Psoas muscle (tissue), 8 donors: Measurements from ENCODE around the gene TSPYL2. TPM values are rescaled to one million over a fixed set of nuclear protein-coding genes. Genes with fewer than 3 reads are reported as not detected.
A peak's percentile ranks its signal among the peaks of the same experiment; 100 is the strongest.

Experiments
- ATAC-seq, 4 donors: fragments of 200-7000 bp; cut with Tn5 transposase; one replicate each; pipeline ENCODE4 v1.9.1; 2020; ENCODE audit warnings: moderate library complexity in 3 of 4, mild to moderate bottlenecking in 2 of 4
- DNase-seq, 2 donors: peaks; one replicate each; pipeline ENCODE4 v3.0.0-alpha.2; 2020
- H3K27ac ChIP-seq: fragments of 200-600 bp; one replicate; pipeline ENCODE4 v1.8.0; 2022
- H3K27me3 ChIP-seq, 3 donors: fragments of 200-600 bp in 1 of 3; one replicate each; pipeline versions ENCODE4 v1.6.1 to v1.8.0; 2013 to 2022; ENCODE audit warnings: low read length in 2 of 3, mild to moderate bottlenecking in 2 of 3, moderate library complexity in 1 of 3; ENCODE audit not compliant: insufficient read depth in 3 of 3
- H3K36me3 ChIP-seq, 2 donors: fragments of 200-600 bp in 1 of 2; one replicate each; pipeline versions ENCODE4 v1.6.1 to v1.8.0; 2013 to 2022; ENCODE audit warnings: low read depth in 1 of 2, mild to moderate bottlenecking in 1 of 2, moderate library complexity in 1 of 2; ENCODE audit not compliant: insufficient read depth in 1 of 2
- H3K4me1 ChIP-seq: fragments of 200-600 bp; one replicate; pipeline ENCODE4 v1.8.0; 2022
- H3K4me3 ChIP-seq: fragments of 200-600 bp; one replicate; pipeline ENCODE4 v1.8.0; 2022; ENCODE audit warnings: mild to moderate bottlenecking
- H3K9me3 ChIP-seq: fragments of 200-600 bp; one replicate; pipeline ENCODE4 v1.8.0; 2022
- CTCF ChIP-seq: fragments of 200-600 bp; IDR thresholded peaks from one replicate; pipeline ENCODE4 v1.8.0; 2022; ENCODE audit warnings: antibody characterized with exemption
- WGBS, 3 donors: extraction: QIAGEN DNeasy Blood & Tissue Kit; methylation state at CpG; one replicate each; pipeline versions ENCODE4 v1.1.6 to v1.1.7; 2013; 5-methylcytosine and 5-hydroxymethylcytosine counted together
- intact Hi-C, 2 donors: fragments of 100-400 bp; cut with DNase I; formaldehyde crosslinking; loops; one replicate each; pipeline versions ENCODE4 v1.11.0 to v1.14.2; 2022
- polyA plus RNA-seq, 3 donors: library from polyadenylated mRNA; stranded (reverse); fragments of 200-250 nt; gene quantifications; one replicate each; pipeline ENCODE4 v1.2.3, GENCODE V29; 2013
- total RNA-seq, 4 donors: library from RNA; stranded (reverse); fragmentation: NEBNext Ultra II Directional in 2 of 4; extraction: Animal tissue kit (Norgen Biotek cat#: 25700) in 2 of 4; gene quantifications; one replicate each; pipeline versions ENCODE4 v1.2.1 to v1.2.4, GENCODE V29; 2021 to 2023
- donor health status: healthy with polysubstance abuse.
- donor health status: DM: no; HTN: no; CAD: no; lungs with moderate emphysema.
- donor health status: Bipolar disorder and iron deficiency.
- donor health status: healthy.
- donor health status: DM: yes; HTN: yes; CAD: no.
- donor health status: DM: no; HTN: no; CAD: no.
- donor health status: DM: no; HTN: no; CAD: no.
- donor health status: DM: yes; HTN: yes; CAD: no.

TSPYL2 gene
- total and polyA plus RNA-seq, 7 donors = 9.2 to 56.4 (median 23.2) TPM

- ATAC-seq (no peak), DNase-seq (no peak)
- TF ChIP-seq CTCF = no peak
- Histone ChIP-seq H3K27me3 (peaks cover 0 to 27% (median 0%) of the 10 kb centered on the region in 3 donors), H3K4me1 (peaks cover 8% of the 10 kb centered on the region), H3K4me3 (peak overlapping the region; percentile 75), H3K9me3 (no peaks in the 10 kb centered on the region), H3K36me3 (peaks cover 0 to 6% of the 10 kb centered on the region in 2 donors), H3K27ac (peak overlapping the region; percentile 88)
- WGBS, 3 donors = 0 to 28% (median 0%) methylated on average over 2 to 5 of the region's 5 CpGs
- intact Hi-C loops = no loop called here
Observed at GRCh38 chrX:53094582-53094905, 12.4 kb downstream of the TSPYL2 start.

GRCh38 chrX:53095796-53096195 is 13.6 kb downstream of the TSPYL2 start:
- 76 to 78% (median 76%) methylated on average over 3 of the region's 3 CpGs for WGBS, 3 donors
- DNase-seq = no peak
- H3K27me3 ChIP-seq = peaks cover 0 to 28% (median 0%) of the 10 kb centered on the region in 3 donors
- TF ChIP-seq CTCF = no peak
- no peaks in the 10 kb centered on the region for H3K9me3 ChIP-seq
- no peak for ATAC-seq
- H3K27ac ChIP-seq = no peak overlapping the region
- peaks cover 0 to 8% of the 10 kb centered on the region in 2 donors for H3K36me3 ChIP-seq
- intact Hi-C loops = no loop called here
- peak overlapping the region; percentile 75 for H3K4me3 ChIP-seq
- H3K4me1 ChIP-seq = peaks cover 8% of the 10 kb centered on the region

GRCh38 chrX:53114864-53115549 is 32.8 kb downstream of the TSPYL2 start:
- intact Hi-C loops = no loop called here
- no peak overlapping the region for H3K27ac ChIP-seq
- peak in 3 of 4 donors; percentile 9 to 37 (median 14) for ATAC-seq

GRCh38 chrX:53115550-53115874 is 33.3 kb downstream of the TSPYL2 start:
- Histone ChIP-seq H3K36me3 (peaks cover 0 to 5% of the 10 kb centered on the region in 2 donors), H3K4me3 (peak overlapping the region; percentile 22), H3K27ac (peak overlapping the region; percentile 54), H3K9me3 (no peaks in the 10 kb centered on the region), H3K27me3 (no peaks in the 10 kb centered on the region), H3K4me1 (peaks cover 6% of the 10 kb centered on the region)
- ATAC-seq (peak in 3 of 4 donors; percentile 19 to 33 (median 21)), DNase-seq (no peak)
- no peak for TF ChIP-seq CTCF
- intact Hi-C loops = no loop called here
- WGBS, 3 donors = 58 to 94% (median 87%) methylated on average over 2 of the region's 2 CpGs

More at GRCh38 chrX:53114864-53115549, 32.8 kb downstream of the TSPYL2 start:
- no peak for TF ChIP-seq CTCF
- Histone ChIP-seq H3K9me3 (no peaks in the 10 kb centered on the region), H3K4me1 (peaks cover 6% of the 10 kb centered on the region), H3K36me3 (peaks cover 0 to 5% of the 10 kb centered on the region in 2 donors), H3K4me3 (no peak overlapping the region), H3K27me3 (no peaks in the 10 kb centered on the region)
- WGBS, 3 donors = 91 to 95% (median 95%) methylated on average over 5 to 6 of the region's 6 CpGs
- DNase-seq = no peak

GRCh38 chrX:53116101-53116500 is 33.9 kb downstream of the TSPYL2 start:
- WGBS, 3 donors = 27 to 73% (median 50%) methylated on average over 3 of the region's 3 CpGs
- Histone ChIP-seq H3K36me3 (peaks cover 0 to 5% of the 10 kb centered on the region in 2 donors), H3K27me3 (no peaks in the 10 kb centered on the region), H3K4me3 (peak overlapping the region; percentile 22), H3K27ac (peak overlapping the region; percentile 54), H3K4me1 (peaks cover 6% of the 10 kb centered on the region), H3K9me3 (no peaks in the 10 kb centered on the region)
- intact Hi-C loops = no loop called here
- DNase-seq (no peak), ATAC-seq (peak; percentile 39 to 87 (median 71))
- no peak for TF ChIP-seq CTCF
